HEK293 (cell line): Measurements from ENCODE around the gene RIC3.

Experiments
- PBX3 ChIP-seq: sonication (generic); formaldehyde crosslinking; IDR thresholded peaks from 2 replicates; pipeline ENCODE4 v1.8.1; 2022; ENCODE audit warnings: mild to moderate bottlenecking, moderate library complexity, missing genetic modification reagents
- ZFP37 ChIP-seq: fragments of 450-650 bp; formaldehyde crosslinking; IDR thresholded peaks from 2 replicates; pipeline ENCODE4 v1.5.1; 2016; ENCODE audit warnings: missing biosample characterization, missing genetic modification characterization
- ZNF768 ChIP-seq: fragments of 450-650 bp; formaldehyde crosslinking; IDR thresholded peaks from 2 replicates; pipeline ENCODE4 v1.5.1; 2018; ENCODE audit warnings: missing biosample characterization, mild to moderate bottlenecking, missing genetic modification characterization
- TF ChIP-seq, protein P1 (sequence below): fragments of 450-650 bp; formaldehyde crosslinking; IDR thresholded peaks from 2 replicates; pipeline ENCODE4 v1.5.1; 2016; ENCODE audit warnings: missing biosample characterization, missing genetic modification characterization

DNA sequence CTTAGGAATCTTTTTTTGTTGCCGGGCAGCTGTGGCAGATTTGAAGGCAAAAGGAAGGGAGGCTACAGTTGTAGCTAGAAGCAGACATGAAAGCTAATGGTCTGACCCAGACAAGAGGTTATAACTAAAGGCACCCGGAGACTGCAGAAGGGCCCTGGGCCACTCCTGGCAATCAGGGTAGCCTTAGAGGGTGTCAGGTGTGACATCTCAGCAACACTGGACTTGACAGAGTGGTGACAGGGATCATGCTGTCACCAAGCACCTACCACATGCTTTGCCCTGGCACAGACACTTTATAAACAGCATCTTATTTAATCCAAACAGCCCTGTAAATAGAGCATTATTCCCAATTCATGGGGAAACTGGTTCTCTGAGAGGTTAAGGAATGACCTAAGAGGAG, 62.1 kb downstream of the RIC3 start:
- TF ChIP-seq, protein P1, sequence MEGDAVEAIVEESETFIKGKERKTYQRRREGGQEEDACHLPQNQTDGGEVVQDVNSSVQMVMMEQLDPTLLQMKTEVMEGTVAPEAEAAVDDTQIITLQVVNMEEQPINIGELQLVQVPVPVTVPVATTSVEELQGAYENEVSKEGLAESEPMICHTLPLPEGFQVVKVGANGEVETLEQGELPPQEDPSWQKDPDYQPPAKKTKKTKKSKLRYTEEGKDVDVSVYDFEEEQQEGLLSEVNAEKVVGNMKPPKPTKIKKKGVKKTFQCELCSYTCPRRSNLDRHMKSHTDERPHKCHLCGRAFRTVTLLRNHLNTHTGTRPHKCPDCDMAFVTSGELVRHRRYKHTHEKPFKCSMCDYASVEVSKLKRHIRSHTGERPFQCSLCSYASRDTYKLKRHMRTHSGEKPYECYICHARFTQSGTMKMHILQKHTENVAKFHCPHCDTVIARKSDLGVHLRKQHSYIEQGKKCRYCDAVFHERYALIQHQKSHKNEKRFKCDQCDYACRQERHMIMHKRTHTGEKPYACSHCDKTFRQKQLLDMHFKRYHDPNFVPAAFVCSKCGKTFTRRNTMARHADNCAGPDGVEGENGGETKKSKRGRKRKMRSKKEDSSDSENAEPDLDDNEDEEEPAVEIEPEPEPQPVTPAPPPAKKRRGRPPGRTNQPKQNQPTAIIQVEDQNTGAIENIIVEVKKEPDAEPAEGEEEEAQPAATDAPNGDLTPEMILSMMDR (tag by site-specific recombination): no peak
- TF ChIP-seq ZFP37 (tag by site-specific recombination) (no peak), ZNF768 (tag by site-specific recombination) (no peak), PBX3 (CRISPR knock-in tag) (no peak)
